ENCODE measurements around the gene APOD.
"Not testable (repeated sequence)": the region's sequence is repeated elsewhere in the genome, so short reads cannot be mapped to it uniquely, and the experiment has no call there.

DNA sequence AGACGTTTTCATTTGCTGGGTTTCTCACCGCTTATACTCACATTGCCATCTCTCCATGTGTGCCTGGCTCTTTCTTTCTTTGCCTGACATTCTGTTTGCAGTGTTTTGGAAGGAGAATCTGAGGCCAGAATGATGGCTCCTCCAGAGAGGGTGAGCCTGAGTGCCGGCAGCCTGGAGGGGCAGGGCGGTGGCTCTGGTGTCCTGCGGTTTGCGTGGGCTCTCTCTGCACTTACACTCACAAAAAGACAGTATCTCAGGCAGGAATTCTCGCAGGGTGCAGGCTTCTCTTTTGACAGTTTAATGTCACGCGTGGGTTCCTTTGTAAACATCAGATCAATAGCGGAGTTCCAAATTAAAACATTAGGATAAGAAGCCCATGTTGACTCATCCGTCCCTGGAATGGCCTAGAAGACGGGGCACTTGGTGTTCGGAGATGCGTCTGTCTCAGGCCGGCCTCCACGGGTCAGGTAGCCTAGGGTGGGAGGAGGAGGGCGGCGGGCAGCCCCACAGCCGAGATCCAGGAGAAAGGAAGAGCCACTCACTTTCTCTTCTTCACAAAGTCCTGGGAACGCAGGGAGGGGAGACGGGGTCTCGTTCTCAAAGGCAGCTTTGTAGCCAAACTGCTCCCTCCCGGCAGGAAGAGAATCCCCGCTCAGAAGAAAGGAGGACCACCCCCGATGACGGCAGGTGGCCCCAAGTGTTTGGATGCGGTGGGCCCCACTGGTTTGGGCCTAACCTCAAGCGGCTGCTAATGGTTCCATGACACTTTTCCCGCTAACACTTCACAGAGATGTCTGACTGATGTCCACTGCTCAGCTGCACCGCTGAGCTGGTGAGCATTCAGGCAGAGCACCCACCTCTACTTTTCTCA, 44.0 kb upstream of the APOD start:
- TF ChIP-seq, protein P1, sequence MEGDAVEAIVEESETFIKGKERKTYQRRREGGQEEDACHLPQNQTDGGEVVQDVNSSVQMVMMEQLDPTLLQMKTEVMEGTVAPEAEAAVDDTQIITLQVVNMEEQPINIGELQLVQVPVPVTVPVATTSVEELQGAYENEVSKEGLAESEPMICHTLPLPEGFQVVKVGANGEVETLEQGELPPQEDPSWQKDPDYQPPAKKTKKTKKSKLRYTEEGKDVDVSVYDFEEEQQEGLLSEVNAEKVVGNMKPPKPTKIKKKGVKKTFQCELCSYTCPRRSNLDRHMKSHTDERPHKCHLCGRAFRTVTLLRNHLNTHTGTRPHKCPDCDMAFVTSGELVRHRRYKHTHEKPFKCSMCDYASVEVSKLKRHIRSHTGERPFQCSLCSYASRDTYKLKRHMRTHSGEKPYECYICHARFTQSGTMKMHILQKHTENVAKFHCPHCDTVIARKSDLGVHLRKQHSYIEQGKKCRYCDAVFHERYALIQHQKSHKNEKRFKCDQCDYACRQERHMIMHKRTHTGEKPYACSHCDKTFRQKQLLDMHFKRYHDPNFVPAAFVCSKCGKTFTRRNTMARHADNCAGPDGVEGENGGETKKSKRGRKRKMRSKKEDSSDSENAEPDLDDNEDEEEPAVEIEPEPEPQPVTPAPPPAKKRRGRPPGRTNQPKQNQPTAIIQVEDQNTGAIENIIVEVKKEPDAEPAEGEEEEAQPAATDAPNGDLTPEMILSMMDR (IDR thresholded peaks at IDR 0.05 in 8 of 11, conservative IDR thresholded peaks at IDR 0.05 in 3 of 11): not testable (repeated sequence)
- not testable (repeated sequence) for TF ChIP-seq POLR2A, POLR2AphosphoS5 (IDR thresholded peaks at IDR 0.05)
